IMR-90 (cell line): ENCODE data around the gene RAB3A. TPM values are rescaled to one million over a fixed set of nuclear protein-coding genes. Genes with fewer than 3 reads are reported as not detected.

Experiments used
- ATAC-seq: fragments of 200-7000 bp; cut with Tn5 transposase; 2 replicates; pipeline ENCODE4 v1.9.1; 2020; ENCODE audit warnings: low read depth, mild to moderate bottlenecking, moderate library complexity
- BruUV-seq: library from RNA; stranded (reverse); fragments of 400-500 nt; replicated peaks from 2 replicates; lab custom pipeline; 2021; lab: Mats Ljungman, UMichigan
- CTCF ChIA-PET: fragments of 300-600 bp; formaldehyde crosslinking; extraction: SDS; loops from one replicate; lab custom pipeline; 2021; ENCODE audit warnings: antibody characterized with exemption; lab: Yijun Ruan, JAX
- POLR2A ChIA-PET: fragments of 300-600 bp; sonication (Branson Sonifier 250); formaldehyde crosslinking; loops from one replicate; lab custom pipeline; 2022; ENCODE audit warnings: antibody characterized with exemption; ENCODE audit not compliant: unreplicated experiment; lab: Charles Lee
- DNase-seq: peaks from one replicate; pipeline ENCODE4 v3.0.0; 2013
- H2AFZ ChIP-seq: replicated peaks from 2 replicates; pipeline ENCODE3; 2013; ENCODE audit warnings: low read length, mild to moderate bottlenecking; ENCODE audit not compliant: poor library complexity
- H2AK5ac ChIP-seq: 2 replicates; pipeline ENCODE4 v1.6.1; 2013; ENCODE audit warnings: low read depth, low read length, inconsistent platforms
- H2AK9ac ChIP-seq: replicated peaks from 2 replicates; pipeline ENCODE3; 2013; ENCODE audit warnings: mild to moderate bottlenecking, low read depth, low read length, moderate library complexity; ENCODE audit not compliant: poor library complexity
- H2BK120ac ChIP-seq: 2 replicates; pipeline ENCODE4 v1.6.1; 2013; ENCODE audit warnings: low read depth, low read length, inconsistent platforms
- H2BK15ac ChIP-seq: 3 replicates; pipeline ENCODE4 v1.6.1; 2013; ENCODE audit warnings: low read depth, low read length, inconsistent platforms
- H2BK20ac ChIP-seq: 2 replicates; pipeline ENCODE4 v1.6.1; 2013; ENCODE audit warnings: low read depth, mild to moderate bottlenecking, inconsistent platforms, low read length, moderate library complexity
- H2BK5ac ChIP-seq: 2 replicates; pipeline ENCODE4 v1.6.1; 2013; ENCODE audit warnings: mild to moderate bottlenecking, low read depth, low read length, inconsistent platforms; ENCODE audit not compliant: poor library complexity, severe bottlenecking
- H3K14ac ChIP-seq: replicated peaks from 2 replicates; pipeline ENCODE4 v1.6.1; 2013; ENCODE audit warnings: low read depth, low read length, inconsistent platforms
- H3K18ac ChIP-seq: 2 replicates; pipeline ENCODE4 v1.6.1; 2013; ENCODE audit warnings: low read depth, low read length, control low read depth
- H3K23ac ChIP-seq: 2 replicates; pipeline ENCODE4 v1.6.1; 2013; ENCODE audit warnings: low read depth, low read length, inconsistent platforms
- H3K27ac ChIP-seq: 2 replicates; pipeline ENCODE4 v1.5.1; 2013; ENCODE audit warnings: mild to moderate bottlenecking, control low read depth, low read length; ENCODE audit not compliant: insufficient read depth
- H3K27me3 ChIP-seq: 2 replicates; pipeline ENCODE4 v1.6.1; 2013; ENCODE audit warnings: low read length; ENCODE audit not compliant: control insufficient read depth, insufficient read depth
- H3K36me3 ChIP-seq: 2 replicates; pipeline ENCODE4 v1.6.1; 2013; ENCODE audit warnings: low read length, mixed read lengths; ENCODE audit not compliant: control insufficient read depth, insufficient read depth
- H3K4ac ChIP-seq: 2 replicates; pipeline ENCODE4 v1.6.1; 2013; ENCODE audit warnings: low read depth, low read length, inconsistent platforms
- H3K4me1 ChIP-seq: 2 replicates; pipeline ENCODE4 v1.6.1; 2013; ENCODE audit warnings: low read length, mixed read lengths; ENCODE audit not compliant: control insufficient read depth, insufficient read depth
- H3K4me2 ChIP-seq: 2 replicates; pipeline ENCODE4 v1.6.1; 2013; ENCODE audit warnings: low read depth, mild to moderate bottlenecking, control low read depth, low read length, moderate library complexity
- H3K4me3 ChIP-seq: 2 replicates; pipeline ENCODE4 v1.5.1; 2013; ENCODE audit warnings: low read depth, mild to moderate bottlenecking, control low read depth, low read length, moderate library complexity; ENCODE audit not compliant: insufficient read depth
- H3K56ac ChIP-seq: 2 replicates; pipeline ENCODE4 v1.6.1; 2013; ENCODE audit warnings: low read length, inconsistent platforms; ENCODE audit not compliant: insufficient read depth; ENCODE audit errors: extremely low read depth
- H3K79me1 ChIP-seq, 2 experiments: 2 replicates each; pipeline ENCODE4 v1.6.1; 2013; ENCODE audit warnings: low read length in 2 of 2, inconsistent platforms in 1 of 2, low read depth in 1 of 2
- H3K9ac ChIP-seq: 2 replicates; pipeline ENCODE4 v1.6.1; 2013; ENCODE audit warnings: low read depth, low read length, control low read depth
- H3K9me1 ChIP-seq: 2 replicates; pipeline ENCODE4 v1.6.1; 2013; ENCODE audit warnings: low read length, inconsistent platforms; ENCODE audit not compliant: insufficient read depth
- H3K9me3 ChIP-seq: 2 replicates; pipeline ENCODE4 v1.6.1; 2013; ENCODE audit warnings: low read length; ENCODE audit not compliant: control insufficient read depth, insufficient read depth
- H4K20me1 ChIP-seq: 2 replicates; pipeline ENCODE4 v1.6.1; 2013; ENCODE audit warnings: low read length, inconsistent platforms; ENCODE audit not compliant: insufficient read depth
- H4K5ac ChIP-seq: 2 replicates; pipeline ENCODE4 v1.6.1; 2013; ENCODE audit warnings: mild to moderate bottlenecking, low read depth, low read length, control low read depth
- H4K8ac ChIP-seq, 2 experiments: 2 replicates each; pipeline ENCODE4 v1.6.1; 2013; ENCODE audit warnings: low read depth in 2 of 2, low read length in 2 of 2, control low read depth in 1 of 2, inconsistent platforms in 1 of 2
- H4K91ac ChIP-seq: 2 replicates; pipeline ENCODE4 v1.6.1; 2013; ENCODE audit warnings: low read depth, low read length, inconsistent platforms; ENCODE audit not compliant: insufficient read depth
- BHLHE40 ChIP-seq: fragments of 150-350 bp; IDR thresholded peaks from 2 replicates; pipeline ENCODE4 v1.6.1; 2016; ENCODE audit warnings: mild to moderate bottlenecking, low read depth, low read length
- CEBPB ChIP-seq: IDR thresholded peaks from 2 replicates; pipeline ENCODE4 v1.6.1; 2012; ENCODE audit warnings: low read depth, low read length, improper control_type of control experiment
- CHD1 ChIP-seq: IDR thresholded peaks from 2 replicates; pipeline ENCODE4 v1.6.1; 2012; ENCODE audit warnings: low read depth, low read length, improper control_type of control experiment
- FOS ChIP-seq: fragments of 150-350 bp; IDR thresholded peaks from 2 replicates; pipeline ENCODE4 v1.6.1; 2016; ENCODE audit warnings: low read depth, low read length
- MAFK ChIP-seq: IDR thresholded peaks from 2 replicates; pipeline ENCODE4 v1.6.1; 2012; ENCODE audit warnings: low read depth, low read length, improper control_type of control experiment
- MAZ ChIP-seq: IDR thresholded peaks from 2 replicates; pipeline ENCODE4 v1.6.1; 2012; ENCODE audit warnings: low read depth, mild to moderate bottlenecking, low read length, improper control_type of control experiment, moderate library complexity, borderline replicate concordance
- MXI1 ChIP-seq: IDR thresholded peaks from 2 replicates; pipeline ENCODE4 v1.6.1; 2012; ENCODE audit warnings: low read depth, mild to moderate bottlenecking, low read length, moderate library complexity, borderline replicate concordance
- NFE2L2 ChIP-seq: fragments of 150-350 bp; IDR thresholded peaks from 2 replicates; pipeline ENCODE4 v1.6.1; 2016; ENCODE audit warnings: low read depth, mild to moderate bottlenecking, low read length
- POLR2A ChIP-seq: IDR thresholded peaks from 2 replicates; pipeline ENCODE4 v1.6.1; 2012; ENCODE audit warnings: mild to moderate bottlenecking, low read depth, low read length
- RAD21 ChIP-seq: IDR thresholded peaks from 2 replicates; pipeline ENCODE4 v1.6.1; 2012; ENCODE audit warnings: low read length, improper control_type of control experiment
- RCOR1 ChIP-seq: IDR thresholded peaks from 2 replicates; pipeline ENCODE4 v1.6.1; 2012; ENCODE audit warnings: mild to moderate bottlenecking, low read length, improper control_type of control experiment; ENCODE audit not compliant: insufficient replicate concordance
- RFX5 ChIP-seq: IDR thresholded peaks from 2 replicates; pipeline ENCODE4 v1.8.0; 2012; ENCODE audit warnings: low read depth, mild to moderate bottlenecking, low read length, moderate library complexity
- SMC3 ChIP-seq: fragments of 150-350 bp; IDR thresholded peaks from 2 replicates; pipeline ENCODE4 v1.6.1; 2016; ENCODE audit warnings: low read depth, mild to moderate bottlenecking, antibody characterized with exemption, low read length, moderate library complexity
- WGBS, 2 experiments: methylation state at CpG; one replicate each; pipeline versions ENCODE4 v1.1.5 to v1.1.7; 2013; ENCODE audit warnings: missing lambda C conversion rate in 2 of 2; ENCODE audit not compliant: insufficient read length in 1 of 2; ENCODE audit errors: extremely low coverage in 2 of 2; 5-methylcytosine and 5-hydroxymethylcytosine counted together
- dilution Hi-C: fragments of 300-500 bp; cut with HindIII; formaldehyde crosslinking; loops from one replicate; pipeline ENCODE4 v1.14.3; 2018; ENCODE audit warnings: low sequenced_read_pairs; ENCODE audit not compliant: unreplicated experiment
- in situ Hi-C: fragments of 300-500 bp; cut with MboI; formaldehyde crosslinking; loops from 3 replicates; pipeline ENCODE4 v1.14.3; 2019; ENCODE audit warnings: low sequenced_read_pairs, inconsistent platforms, mixed read lengths
- intact Hi-C: fragments of 100-400 bp; cut with micrococcal nuclease; formaldehyde crosslinking; loops from 2 replicates; pipeline ENCODE4 v1.10.0; 2022
- polyA plus RNA-seq, 3 experiments: library from polyadenylated mRNA; depleted of rRNA; stranded (reverse); fragments of >200 nt; gene quantifications; 2 replicates each; pipeline ENCODE4 v1.2.3, GENCODE V29; 2012; ENCODE audit warnings: low replicate concordance in 1 of 3
- total RNA-seq: library from RNA; depleted of rRNA; stranded (reverse); fragments of >200 nt; gene quantifications from 2 replicates; pipeline ENCODE4 v1.2.3, GENCODE V29; 2012
- TF ChIP-seq, protein P1 (sequence below): conservative IDR thresholded peaks from 2 replicates; pipeline ENCODE4 v1.5.1; 2012; ENCODE audit warnings: mild to moderate bottlenecking, low read depth, low read length, improper control_type of control experiment
- TF ChIP-seq, protein P2 (sequence below): fragments of 150-350 bp; IDR thresholded peaks from 2 replicates; pipeline ENCODE4 v1.6.1; 2017; ENCODE audit warnings: mild to moderate bottlenecking, antibody characterized with exemption, low read length, low read depth
- TF ChIP-seq, protein P3 (sequence below): fragments of 150-350 bp; IDR thresholded peaks from 2 replicates; pipeline ENCODE4 v1.6.1; 2016; ENCODE audit warnings: low read depth, mild to moderate bottlenecking, low read length, moderate library complexity, borderline replicate concordance

RAB3A gene
- total and polyA plus RNA-seq, 2 of the 4 experiments (the other 2 are of a cell fraction), result 3.0 to 13.6 TPM

DNA sequence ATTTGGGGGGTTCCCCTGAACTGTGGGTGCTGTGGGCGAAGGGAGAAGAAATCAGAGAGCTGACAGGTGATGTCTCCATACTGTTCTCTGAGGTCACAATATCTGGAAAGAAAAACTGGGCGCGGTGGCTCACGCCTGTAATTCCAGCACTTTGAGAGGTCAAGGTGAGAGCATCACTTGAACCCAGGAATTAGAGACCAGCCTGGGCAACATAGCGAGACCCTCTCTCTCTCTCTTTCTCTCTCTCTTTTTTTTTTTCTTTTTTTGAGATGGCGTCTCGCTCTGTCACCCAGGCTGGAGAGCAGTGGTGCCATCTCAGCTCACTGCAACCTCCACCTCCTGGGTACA lies 48.5 kb upstream of the RAB3A start:
- dilution Hi-C loops, result no loop called here
- Histone ChIP-seq H3K27me3 (peaks cover 22% of the 10 kb centered on the region), H3K18ac (no peak overlapping the region), H2BK15ac (no peak overlapping the region), H2BK5ac (no peak overlapping the region), H3K4me2 (no peak overlapping the region), H2AK9ac (no peak overlapping the region), H4K5ac (no peak overlapping the region), H4K20me1 (no peaks in the 10 kb centered on the region), H2AFZ (no peak overlapping the region), H3K9me1 (no peaks in the 10 kb centered on the region), H3K4me1 (no peaks in the 10 kb centered on the region), H4K8ac (no peak overlapping the region), H3K4ac (no peak overlapping the region), H3K56ac (no peak overlapping the region), H2BK20ac (no peak overlapping the region), H3K36me3 (no peaks in the 10 kb centered on the region), H3K9me3 (no peaks in the 10 kb centered on the region), H2BK120ac (no peak overlapping the region), H3K23ac (no peak overlapping the region), H3K79me1 (no peaks in the 10 kb centered on the region), H3K4me3 (no peak overlapping the region), H4K91ac (no peak overlapping the region), H2AK5ac (no peak overlapping the region), H3K27ac (no peak overlapping the region), H3K9ac (no peak overlapping the region), H3K14ac (no peak overlapping the region)
- intact Hi-C loops, result loop anchor here (5.0 kb wide), 1 partner anchor 80 kb away; the partner anchor contains the start of gene IFI30
- TF ChIP-seq MAFK (no peak), CHD1 (no peak), POLR2A (no peak), BHLHE40 (no peak), RAD21 (no peak), CEBPB (no peak), NFE2L2 (no peak), MAZ (no peak), MXI1 (no peak), FOS (no peak), RCOR1 (no peak), RFX5 (no peak), SMC3 (no peak)
- TF ChIP-seq, protein P1, sequence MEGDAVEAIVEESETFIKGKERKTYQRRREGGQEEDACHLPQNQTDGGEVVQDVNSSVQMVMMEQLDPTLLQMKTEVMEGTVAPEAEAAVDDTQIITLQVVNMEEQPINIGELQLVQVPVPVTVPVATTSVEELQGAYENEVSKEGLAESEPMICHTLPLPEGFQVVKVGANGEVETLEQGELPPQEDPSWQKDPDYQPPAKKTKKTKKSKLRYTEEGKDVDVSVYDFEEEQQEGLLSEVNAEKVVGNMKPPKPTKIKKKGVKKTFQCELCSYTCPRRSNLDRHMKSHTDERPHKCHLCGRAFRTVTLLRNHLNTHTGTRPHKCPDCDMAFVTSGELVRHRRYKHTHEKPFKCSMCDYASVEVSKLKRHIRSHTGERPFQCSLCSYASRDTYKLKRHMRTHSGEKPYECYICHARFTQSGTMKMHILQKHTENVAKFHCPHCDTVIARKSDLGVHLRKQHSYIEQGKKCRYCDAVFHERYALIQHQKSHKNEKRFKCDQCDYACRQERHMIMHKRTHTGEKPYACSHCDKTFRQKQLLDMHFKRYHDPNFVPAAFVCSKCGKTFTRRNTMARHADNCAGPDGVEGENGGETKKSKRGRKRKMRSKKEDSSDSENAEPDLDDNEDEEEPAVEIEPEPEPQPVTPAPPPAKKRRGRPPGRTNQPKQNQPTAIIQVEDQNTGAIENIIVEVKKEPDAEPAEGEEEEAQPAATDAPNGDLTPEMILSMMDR, result no peak
- TF ChIP-seq, protein P2, sequence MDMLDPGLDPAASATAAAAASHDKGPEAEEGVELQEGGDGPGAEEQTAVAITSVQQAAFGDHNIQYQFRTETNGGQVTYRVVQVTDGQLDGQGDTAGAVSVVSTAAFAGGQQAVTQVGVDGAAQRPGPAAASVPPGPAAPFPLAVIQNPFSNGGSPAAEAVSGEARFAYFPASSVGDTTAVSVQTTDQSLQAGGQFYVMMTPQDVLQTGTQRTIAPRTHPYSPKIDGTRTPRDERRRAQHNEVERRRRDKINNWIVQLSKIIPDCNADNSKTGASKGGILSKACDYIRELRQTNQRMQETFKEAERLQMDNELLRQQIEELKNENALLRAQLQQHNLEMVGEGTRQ, result no peak
- TF ChIP-seq, protein P3, sequence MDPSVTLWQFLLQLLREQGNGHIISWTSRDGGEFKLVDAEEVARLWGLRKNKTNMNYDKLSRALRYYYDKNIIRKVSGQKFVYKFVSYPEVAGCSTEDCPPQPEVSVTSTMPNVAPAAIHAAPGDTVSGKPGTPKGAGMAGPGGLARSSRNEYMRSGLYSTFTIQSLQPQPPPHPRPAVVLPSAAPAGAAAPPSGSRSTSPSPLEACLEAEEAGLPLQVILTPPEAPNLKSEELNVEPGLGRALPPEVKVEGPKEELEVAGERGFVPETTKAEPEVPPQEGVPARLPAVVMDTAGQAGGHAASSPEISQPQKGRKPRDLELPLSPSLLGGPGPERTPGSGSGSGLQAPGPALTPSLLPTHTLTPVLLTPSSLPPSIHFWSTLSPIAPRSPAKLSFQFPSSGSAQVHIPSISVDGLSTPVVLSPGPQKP, result no peak
- no TSS peak for BruUV-seq
- 87% methylated on average over 3 of the region's 7 CpGs; no CpG with 5 or more reads in 1 of the 2 experiments for WGBS, 2 experiments
- ChIA-PET CTCF (interaction anchor here (0.5 to 1.5 kb wide), 7 partner anchors 26 to 230 kb away, joined by 3 to 6 read pairs (median 3); no protein-coding TSS in a partner anchor), POLR2A (interaction anchor here (0.6 kb wide), 1 partner anchor 44 kb away, joined by 8 read pairs; no protein-coding TSS in a partner anchor)
- in situ Hi-C loops, result loop anchor here (5.0 kb wide), 1 partner anchor 140 kb away; no protein-coding TSS in a partner anchor
- ATAC-seq (no peak), DNase-seq (no peak)
